MM.1S (cell line): ENCODE measurements around the gene SMC6.

Experiments used
- CTCF ChIP-seq: fragments of 300-600 bp; sonication (generic); IDR thresholded peaks from 2 replicates; pipeline ENCODE4 v1.5.1; 2016; ENCODE audit warnings: antibody characterized with exemption, low read length, mixed read lengths
- EZH2 ChIP-seq: fragments of 300-600 bp; sonication (generic); optimal IDR thresholded peaks from 2 replicates; pipeline ENCODE3; 2017; ENCODE audit warnings: low read depth, mild to moderate bottlenecking, antibody characterized with exemption, low read length, mixed read lengths
- EZH2phosphoT487 ChIP-seq: fragments of 300-600 bp; sonication (generic); IDR thresholded peaks from 2 replicates; pipeline ENCODE4 v1.6.1; 2018; ENCODE audit warnings: antibody characterized with exemption, low read length

GRCh38 chr2:17752246-17752645 lies 1.4 kb downstream of the SMC6 start:
- TF ChIP-seq CTCF (no peak), EZH2phosphoT487 (no peak), EZH2 (no peak)
